A549 (cell line): ENCODE data around the gene SPTBN4.

Experiments
- CTCF ChIP-seq: fragments of >200 bp; sonication (Bioruptor Twin); formaldehyde crosslinking; IDR thresholded peaks from 3 replicates; pipeline ENCODE4 v1.5.1; 2016
- EP300 ChIP-seq, 2 experiments: fragments of >200 bp; sonication (Bioruptor Twin); formaldehyde crosslinking; IDR thresholded peaks; 2 replicates in 1 of 2; 3 replicates in 1 of 2; pipeline ENCODE4 v1.6.1; 2016 to 2017
- HDAC2 ChIP-seq: fragments of 200-600 bp; sonication (generic); IDR thresholded peaks from 2 replicates; pipeline ENCODE4 v1.6.1; 2016
- KDM1A ChIP-seq: fragments of 200-600 bp; sonication (generic); IDR thresholded peaks from 2 replicates; pipeline ENCODE4 v1.6.1; 2016; ENCODE audit warnings: low read depth, mild to moderate bottlenecking
- POLR2A ChIP-seq: IDR thresholded peaks from 2 replicates; pipeline ENCODE4 v1.6.1; 2012; ENCODE audit warnings: mild to moderate bottlenecking, low read length
- REST ChIP-seq: fragments of 200-600 bp; sonication (generic); IDR thresholded peaks from 2 replicates; pipeline ENCODE4 v1.6.1; 2016; ENCODE audit warnings: antibody characterized with exemption, mild to moderate bottlenecking, moderate library complexity

- TF ChIP-seq POLR2A: no peak
- TF ChIP-seq EP300 (IDR thresholded peaks at IDR 0.05): no peak
- no peak for TF ChIP-seq CTCF
- TF ChIP-seq HDAC2: no peak
- no peak for TF ChIP-seq KDM1A
- no peak for TF ChIP-seq REST
These were observed 48.8 kb upstream of the SPTBN4 start for GRCh38 chr19:40418040-40418439.
